ENCODE results near the gene INPP4A.

The INPP4A gene

GRCh38 chr2:98484121-98484557 lies 39.5 kb downstream of the INPP4A start:
- H3K4me3 ChIP-seq (ENCODE audit: low read depth in 1 of 2, low read length in 2 of 2): peak overlapping the region in 1 of 2 donors; percentile 3
- no peaks in the 10 kb centered on the region for H3K9me3 ChIP-seq (ENCODE audit: control insufficient read depth in 1 of 2, low read length in 2 of 2)
- H3K4me1 ChIP-seq (ENCODE audit: control insufficient read depth in 1 of 2, insufficient read depth in 2 of 2, low read length in 2 of 2): peaks cover 71 to 74% of the 10 kb centered on the region in 2 donors
- H3K27ac ChIP-seq (ENCODE audit: low read depth, low read length): no peak overlapping the region
- no peaks in the 10 kb centered on the region for H3K36me3 ChIP-seq (ENCODE audit: control insufficient read depth in 1 of 2, insufficient read depth in 2 of 2, low read length in 2 of 2)
- H3K27me3 ChIP-seq (ENCODE audit: control insufficient read depth in 1 of 2, insufficient read depth in 2 of 2, low read length in 2 of 2): no peaks in the 10 kb centered on the region
- H3K9ac ChIP-seq (ENCODE audit: low read depth in 1 of 2, low read length in 2 of 2): no peak overlapping the region

GRCh38 chr2:98484652-98485452 lies 40.2 kb downstream of the INPP4A start:
- H3K27me3 ChIP-seq (ENCODE audit: control insufficient read depth in 1 of 2, insufficient read depth in 2 of 2, low read length in 2 of 2): no peaks in the 10 kb centered on the region
- H3K9me3 ChIP-seq (ENCODE audit: control insufficient read depth in 1 of 2, low read length in 2 of 2): no peaks in the 10 kb centered on the region
- peaks cover 67 to 74% of the 10 kb centered on the region in 2 donors for H3K4me1 ChIP-seq (ENCODE audit: control insufficient read depth in 1 of 2, insufficient read depth in 2 of 2, low read length in 2 of 2)
- no peaks in the 10 kb centered on the region for H3K36me3 ChIP-seq (ENCODE audit: control insufficient read depth in 1 of 2, insufficient read depth in 2 of 2, low read length in 2 of 2)
- no peak overlapping the region for H3K27ac ChIP-seq (ENCODE audit: low read depth, low read length)
- H3K4me3 ChIP-seq (ENCODE audit: low read depth in 1 of 2, low read length in 2 of 2): no peak overlapping the region
- no peak overlapping the region for H3K9ac ChIP-seq (ENCODE audit: low read depth in 1 of 2, low read length in 2 of 2)

- no peaks in the 10 kb centered on the region for H3K36me3 ChIP-seq (ENCODE audit: control insufficient read depth in 1 of 2, insufficient read depth in 2 of 2, low read length in 2 of 2)
- no peak overlapping the region for H3K4me3 ChIP-seq (ENCODE audit: low read depth in 1 of 2, low read length in 2 of 2)
- H3K4me1 ChIP-seq (ENCODE audit: control insufficient read depth in 1 of 2, insufficient read depth in 2 of 2, low read length in 2 of 2): peaks cover 62 to 71% of the 10 kb centered on the region in 2 donors
- H3K27ac ChIP-seq (ENCODE audit: low read depth, low read length): no peak overlapping the region
- H3K27me3 ChIP-seq (ENCODE audit: control insufficient read depth in 1 of 2, insufficient read depth in 2 of 2, low read length in 2 of 2): no peaks in the 10 kb centered on the region
- no peaks in the 10 kb centered on the region for H3K9me3 ChIP-seq (ENCODE audit: control insufficient read depth in 1 of 2, low read length in 2 of 2)
- no peak overlapping the region for H3K9ac ChIP-seq (ENCODE audit: low read depth in 1 of 2, low read length in 2 of 2)
Observed at GRCh38 chr2:98485453-98485755, 40.7 kb downstream of the INPP4A start.

GRCh38 chr2:98486374-98486981 lies 41.8 kb downstream of the INPP4A start:
- no peaks in the 10 kb centered on the region for H3K36me3 ChIP-seq (ENCODE audit: control insufficient read depth in 1 of 2, insufficient read depth in 2 of 2, low read length in 2 of 2)
- no peaks in the 10 kb centered on the region for H3K9me3 ChIP-seq (ENCODE audit: control insufficient read depth in 1 of 2, low read length in 2 of 2)
- peaks cover 57 to 62% of the 10 kb centered on the region in 2 donors for H3K4me1 ChIP-seq (ENCODE audit: control insufficient read depth in 1 of 2, insufficient read depth in 2 of 2, low read length in 2 of 2)
- no peak overlapping the region for H3K4me3 ChIP-seq (ENCODE audit: low read depth in 1 of 2, low read length in 2 of 2)
- H3K9ac ChIP-seq (ENCODE audit: low read depth in 1 of 2, low read length in 2 of 2): no peak overlapping the region
- H3K27me3 ChIP-seq (ENCODE audit: control insufficient read depth in 1 of 2, insufficient read depth in 2 of 2, low read length in 2 of 2): no peaks in the 10 kb centered on the region
- no peak overlapping the region for H3K27ac ChIP-seq (ENCODE audit: low read depth, low read length)

GRCh38 chr2:98487101-98487805 lies 42.6 kb downstream of the INPP4A start:
- no peak overlapping the region for H3K9ac ChIP-seq (ENCODE audit: low read depth in 1 of 2, low read length in 2 of 2)
- peaks cover 53 to 62% of the 10 kb centered on the region in 2 donors for H3K4me1 ChIP-seq (ENCODE audit: control insufficient read depth in 1 of 2, insufficient read depth in 2 of 2, low read length in 2 of 2)
- H3K27ac ChIP-seq (ENCODE audit: low read depth, low read length): no peak overlapping the region
- H3K9me3 ChIP-seq (ENCODE audit: control insufficient read depth in 1 of 2, low read length in 2 of 2): no peaks in the 10 kb centered on the region
- peaks cover 0 to 3% of the 10 kb centered on the region in 2 donors for H3K36me3 ChIP-seq (ENCODE audit: control insufficient read depth in 1 of 2, insufficient read depth in 2 of 2, low read length in 2 of 2)
- H3K27me3 ChIP-seq (ENCODE audit: control insufficient read depth in 1 of 2, insufficient read depth in 2 of 2, low read length in 2 of 2): no peaks in the 10 kb centered on the region
- no peak overlapping the region for H3K4me3 ChIP-seq (ENCODE audit: low read depth in 1 of 2, low read length in 2 of 2)

GRCh38 chr2:98487806-98488189 lies 43.1 kb downstream of the INPP4A start:
- no peaks in the 10 kb centered on the region for H3K27me3 ChIP-seq (ENCODE audit: control insufficient read depth in 1 of 2, insufficient read depth in 2 of 2, low read length in 2 of 2)
- peaks cover 50 to 62% of the 10 kb centered on the region in 2 donors for H3K4me1 ChIP-seq (ENCODE audit: control insufficient read depth in 1 of 2, insufficient read depth in 2 of 2, low read length in 2 of 2)
- H3K27ac ChIP-seq (ENCODE audit: low read depth, low read length): no peak overlapping the region
- H3K36me3 ChIP-seq (ENCODE audit: control insufficient read depth in 1 of 2, insufficient read depth in 2 of 2, low read length in 2 of 2): peaks cover 0 to 3% of the 10 kb centered on the region in 2 donors
- H3K9me3 ChIP-seq (ENCODE audit: control insufficient read depth in 1 of 2, low read length in 2 of 2): no peaks in the 10 kb centered on the region
- H3K9ac ChIP-seq (ENCODE audit: low read depth in 1 of 2, low read length in 2 of 2): no peak overlapping the region
- H3K4me3 ChIP-seq (ENCODE audit: low read depth in 1 of 2, low read length in 2 of 2): no peak overlapping the region

GRCh38 chr2:98488252-98488651 lies 43.6 kb downstream of the INPP4A start:
- H3K36me3 ChIP-seq (ENCODE audit: control insufficient read depth in 1 of 2, insufficient read depth in 2 of 2, low read length in 2 of 2): peaks cover 0 to 3% of the 10 kb centered on the region in 2 donors
- H3K9me3 ChIP-seq (ENCODE audit: control insufficient read depth in 1 of 2, low read length in 2 of 2): no peaks in the 10 kb centered on the region
- H3K9ac ChIP-seq (ENCODE audit: low read depth in 1 of 2, low read length in 2 of 2): peak overlapping the region in 1 of 2 donors; percentile 13
- H3K27me3 ChIP-seq (ENCODE audit: control insufficient read depth in 1 of 2, insufficient read depth in 2 of 2, low read length in 2 of 2): no peaks in the 10 kb centered on the region
- H3K4me1 ChIP-seq (ENCODE audit: control insufficient read depth in 1 of 2, insufficient read depth in 2 of 2, low read length in 2 of 2): peaks cover 53 to 59% of the 10 kb centered on the region in 2 donors
- H3K4me3 ChIP-seq (ENCODE audit: low read depth in 1 of 2, low read length in 2 of 2): peak overlapping the region in 1 of 2 donors; percentile 15
- H3K27ac ChIP-seq (ENCODE audit: low read depth, low read length): no peak overlapping the region

GRCh38 chr2:98489486-98489885 lies 44.8 kb downstream of the INPP4A start:
- peaks cover 0 to 3% of the 10 kb centered on the region in 2 donors for H3K36me3 ChIP-seq (ENCODE audit: control insufficient read depth in 1 of 2, insufficient read depth in 2 of 2, low read length in 2 of 2)
- peaks cover 42 to 47% of the 10 kb centered on the region in 2 donors for H3K4me1 ChIP-seq (ENCODE audit: control insufficient read depth in 1 of 2, insufficient read depth in 2 of 2, low read length in 2 of 2)
- no peaks in the 10 kb centered on the region for H3K27me3 ChIP-seq (ENCODE audit: control insufficient read depth in 1 of 2, insufficient read depth in 2 of 2, low read length in 2 of 2)
- no peak overlapping the region for H3K4me3 ChIP-seq (ENCODE audit: low read depth in 1 of 2, low read length in 2 of 2)
- H3K9ac ChIP-seq (ENCODE audit: low read depth in 1 of 2, low read length in 2 of 2): no peak overlapping the region
- no peaks in the 10 kb centered on the region for H3K9me3 ChIP-seq (ENCODE audit: control insufficient read depth in 1 of 2, low read length in 2 of 2)
- H3K27ac ChIP-seq (ENCODE audit: low read depth, low read length): no peak overlapping the region

GRCh38 chr2:98489971-98490962 lies 45.6 kb downstream of the INPP4A start:
- H3K4me3 ChIP-seq (ENCODE audit: low read depth in 1 of 2, low read length in 2 of 2): no peak overlapping the region
- H3K4me1 ChIP-seq (ENCODE audit: control insufficient read depth in 1 of 2, insufficient read depth in 2 of 2, low read length in 2 of 2): peaks cover 37 to 41% of the 10 kb centered on the region in 2 donors
- no peaks in the 10 kb centered on the region for H3K27me3 ChIP-seq (ENCODE audit: control insufficient read depth in 1 of 2, insufficient read depth in 2 of 2, low read length in 2 of 2)
- peaks cover 0 to 3% of the 10 kb centered on the region in 2 donors for H3K36me3 ChIP-seq (ENCODE audit: control insufficient read depth in 1 of 2, insufficient read depth in 2 of 2, low read length in 2 of 2)
- H3K9ac ChIP-seq (ENCODE audit: low read depth in 1 of 2, low read length in 2 of 2): no peak overlapping the region
- no peak overlapping the region for H3K27ac ChIP-seq (ENCODE audit: low read depth, low read length)
- H3K9me3 ChIP-seq (ENCODE audit: control insufficient read depth in 1 of 2, low read length in 2 of 2): no peaks in the 10 kb centered on the region

All from duodenal mucosa (tissue), 2 donors.